HepG2 (cell line): ENCODE measurements around the gene MVP. TPM values are rescaled to one million over a fixed set of nuclear protein-coding genes. Genes with fewer than 3 reads are reported as not detected.

Experiments
- ASH2L ChIP-seq: fragments of 300-600, 200-600 bp; sonication (generic); IDR thresholded peaks from 2 replicates; pipeline ENCODE4 v1.7.0; 2017; ENCODE audit warnings: low read depth, mild to moderate bottlenecking, moderate library complexity, mixed read lengths, low read length; ENCODE audit not compliant: insufficient read length
- ATF7 ChIP-seq, 2 experiments: fragments of 450-650 bp in 1 of 2; sonication (generic) in 1 of 2; formaldehyde crosslinking in 1 of 2; IDR thresholded peaks; 2 replicates each; pipeline versions ENCODE4 v1.4.0 to v1.6.1; 2016 to 2020; ENCODE audit warnings: antibody characterized with exemption in 1 of 2, mild to moderate bottlenecking in 1 of 2, missing genetic modification reagents in 1 of 2
- BHLHE40 ChIP-seq: IDR thresholded peaks from 2 replicates; pipeline ENCODE4 v1.6.1; 2011; ENCODE audit warnings: low read length, improper control_type of control experiment
- CHD2 ChIP-seq: IDR thresholded peaks from 2 replicates; pipeline ENCODE4 v1.6.1; 2011; ENCODE audit warnings: low read depth, low read length, improper control_type of control experiment
- HES4 ChIP-seq: sonication (generic); formaldehyde crosslinking; IDR thresholded peaks from 2 replicates; pipeline ENCODE4 v1.9.0; 2021; ENCODE audit warnings: mild to moderate bottlenecking, missing genetic modification reagents, borderline replicate concordance
- HMG20A ChIP-seq: IDR thresholded peaks from 2 replicates; pipeline ENCODE4 v1.6.1; 2016; ENCODE audit warnings: borderline replicate concordance
- HOXD1 ChIP-seq: sonication (generic); formaldehyde crosslinking; IDR thresholded peaks from 2 replicates; pipeline ENCODE4 v1.5.0; 2020; ENCODE audit warnings: missing genetic modification reagents
- JUNB ChIP-seq: sonication (generic); formaldehyde crosslinking; IDR thresholded peaks from 2 replicates; pipeline ENCODE4 v1.8.0; 2022; ENCODE audit warnings: missing genetic modification reagents, mild to moderate bottlenecking, borderline replicate concordance
- MIER3 ChIP-seq: IDR thresholded peaks from 2 replicates; pipeline ENCODE4 v1.6.1; 2016; ENCODE audit warnings: missing compliant biosample characterization, borderline replicate concordance
- MXD1 ChIP-seq: sonication (generic); formaldehyde crosslinking; IDR thresholded peaks from 2 replicates; pipeline ENCODE4 v1.4.0; 2020; ENCODE audit warnings: mild to moderate bottlenecking, missing genetic modification reagents
- MYNN ChIP-seq: sonication (generic); formaldehyde crosslinking; IDR thresholded peaks from 2 replicates; pipeline ENCODE4 v1.4.0; 2020; ENCODE audit warnings: mild to moderate bottlenecking, low read depth, missing genetic modification reagents
- NCOA5 ChIP-seq: sonication (generic); formaldehyde crosslinking; IDR thresholded peaks from 2 replicates; pipeline ENCODE4 v1.4.0; 2020; ENCODE audit warnings: missing genetic modification reagents
- SALL2 ChIP-seq: sonication (generic); formaldehyde crosslinking; IDR thresholded peaks from 2 replicates; pipeline ENCODE4 v1.8.1; 2023; ENCODE audit warnings: mild to moderate bottlenecking, missing genetic modification reagents, inconsistent platforms
- SATB2 ChIP-seq: sonication (generic); formaldehyde crosslinking; IDR thresholded peaks from 2 replicates; pipeline ENCODE4 v1.5.0; 2020; ENCODE audit warnings: missing genetic modification reagents
- STAT6 ChIP-seq: sonication (generic); formaldehyde crosslinking; IDR thresholded peaks from 2 replicates; pipeline ENCODE4 v1.4.0; 2020; ENCODE audit warnings: missing genetic modification reagents, mild to moderate bottlenecking, borderline replicate concordance
- TBP ChIP-seq: sonication (generic); formaldehyde crosslinking; IDR thresholded peaks from 2 replicates; pipeline ENCODE4 v1.5.0; 2020; ENCODE audit warnings: missing genetic modification reagents
- TEF ChIP-seq: sonication (generic); formaldehyde crosslinking; IDR thresholded peaks from 2 replicates; pipeline ENCODE4 v1.5.0; 2020; ENCODE audit warnings: missing genetic modification reagents
- XBP1 ChIP-seq: sonication (generic); formaldehyde crosslinking; IDR thresholded peaks from 2 replicates; pipeline ENCODE4 v1.5.0; 2020; ENCODE audit warnings: missing genetic modification reagents
- ZC3H13 ChIP-seq: sonication (generic); formaldehyde crosslinking; IDR thresholded peaks from 2 replicates; pipeline ENCODE4 v1.8.1; 2023; ENCODE audit warnings: mild to moderate bottlenecking, missing genetic modification reagents, moderate library complexity
- ZNF121 ChIP-seq: sonication (generic); formaldehyde crosslinking; IDR thresholded peaks from 2 replicates; pipeline ENCODE4 v1.5.0; 2020; ENCODE audit warnings: mild to moderate bottlenecking, missing genetic modification reagents
- ZNF205 ChIP-seq: IDR thresholded peaks from 2 replicates; pipeline ENCODE4 v1.6.1; 2018; ENCODE audit warnings: missing biosample characterization, missing genetic modification reagents
- ZNF484 ChIP-seq: sonication (generic); formaldehyde crosslinking; IDR thresholded peaks from 2 replicates; pipeline ENCODE4 v1.5.1; 2020; ENCODE audit warnings: mild to moderate bottlenecking, low read depth, missing genetic modification reagents, borderline replicate concordance
- ZNF737 ChIP-seq: sonication (generic); formaldehyde crosslinking; IDR thresholded peaks from 2 replicates; pipeline ENCODE4 v1.5.0; 2020; ENCODE audit warnings: missing genetic modification reagents, mild to moderate bottlenecking, borderline replicate concordance
- ZNF747 ChIP-seq: sonication (generic); formaldehyde crosslinking; IDR thresholded peaks from 2 replicates; pipeline ENCODE4 v1.8.1; 2023; ENCODE audit warnings: missing genetic modification reagents, mild to moderate bottlenecking, borderline replicate concordance
- polyA plus RNA-seq, 8 experiments: library from polyadenylated mRNA; depleted of rRNA in 3 of 8; stranded (reverse) in 7 of 8; unstranded in 1 of 8; fragments of >200 nt; fragmentation: Illumina TruSeq in 4 of 8; extraction: Trizol in 4 of 8; gene quantifications; 2 replicates each; pipeline versions ENCODE4 v1.2.1 to v1.2.3, GENCODE V29; 2011 to 2016; ENCODE audit warnings: low read depth in 4 of 8, missing spikeins in 1 of 8, mixed read lengths in 1 of 8; ENCODE audit not compliant: insufficient read depth in 1 of 8
- total RNA-seq, 5 experiments: library from RNA; depleted of rRNA; stranded (reverse); fragments of >200 nt; fragmentation: Illumina TruSeq; extraction: Trizol; gene quantifications; 2 replicates each; pipeline ENCODE4 v1.2.3, GENCODE V29; 2016; ENCODE audit warnings: low read depth in 1 of 5
- TF ChIP-seq, protein P1 (sequence below): sonication (generic); formaldehyde crosslinking; IDR thresholded peaks from 2 replicates; pipeline ENCODE4 v1.5.1; 2020; ENCODE audit warnings: missing genetic modification reagents, mild to moderate bottlenecking, borderline replicate concordance
- TF ChIP-seq, protein P2 (sequence below): sonication (generic); formaldehyde crosslinking; IDR thresholded peaks from 2 replicates; pipeline ENCODE4 v1.8.1; 2023; ENCODE audit warnings: mild to moderate bottlenecking, missing genetic modification reagents, borderline replicate concordance

MVP gene
- total and polyA plus RNA-seq, 2 of the 13 experiments (the other 11 are each of a cell fraction or from before 2014, with no cell fraction given): 22.9 to 43.5 TPM

- TF ChIP-seq, protein P1, sequence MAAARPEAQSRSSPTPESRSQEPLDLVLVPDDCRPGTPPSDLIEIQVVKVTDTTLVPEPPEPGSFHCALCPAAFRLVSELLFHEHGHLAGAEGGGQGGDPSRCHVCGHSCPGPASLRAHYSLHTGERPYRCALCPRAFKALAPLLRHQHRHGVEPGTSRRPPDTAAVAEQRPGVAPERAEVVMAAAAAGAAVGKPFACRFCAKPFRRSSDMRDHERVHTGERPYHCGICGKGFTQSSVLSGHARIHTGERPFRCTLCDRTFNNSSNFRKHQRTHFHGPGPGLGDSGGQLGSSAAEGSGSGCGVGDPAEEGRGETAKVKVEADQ: peak; percentile 22; the same call in 1 of the 2 replicates
- no peak for TF ChIP-seq MYNN (CRISPR knock-in tag)
- no peak for TF ChIP-seq MIER3 (CRISPR knock-in tag)
- no peak for TF ChIP-seq CHD2
- no peak for TF ChIP-seq ATF7 (IDR thresholded peaks at IDR 0.05)
- no peak for TF ChIP-seq ATF7 (CRISPR knock-in tag; IDR thresholded peaks at IDR 0.05)
- no peak for TF ChIP-seq ZNF737 (CRISPR knock-in tag)
- no peak for TF ChIP-seq ZNF484 (CRISPR knock-in tag)
- TF ChIP-seq TEF (CRISPR knock-in tag): no peak
- TF ChIP-seq, protein P2, sequence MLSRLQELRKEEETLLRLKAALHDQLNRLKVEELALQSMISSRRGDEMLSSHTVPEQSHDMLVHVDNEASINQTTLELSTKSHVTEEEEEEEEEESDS: no peak; the same call in 1 of the 2 replicates
- TF ChIP-seq JUNB (CRISPR knock-in tag): no peak
- no peak for TF ChIP-seq XBP1
- TF ChIP-seq HOXD1 (CRISPR knock-in tag): no peak
- TF ChIP-seq ZNF205 (CRISPR knock-in tag): no peak
- peak; percentile 87 for TF ChIP-seq SALL2 (CRISPR knock-in tag)
- TF ChIP-seq STAT6 (CRISPR knock-in tag): 0 out of 2 replicates have a peak, but pooled peaks have one; percentile 44
- no peak for TF ChIP-seq SATB2 (CRISPR knock-in tag)
- 0 out of 2 replicates have a peak, but pooled peaks have one; percentile 35 for TF ChIP-seq ZNF747
- TF ChIP-seq MXD1: peak; percentile 15; the same call in 1 of the 2 replicates
- TF ChIP-seq HMG20A: no peak
- TF ChIP-seq TBP (CRISPR knock-in tag): no peak
- peak; percentile 50; the same call in 1 of the 2 replicates for TF ChIP-seq ZNF121
- 0 out of 2 replicates have a peak, but pooled peaks have one; percentile 57 for TF ChIP-seq ZC3H13 (CRISPR knock-in tag)
- TF ChIP-seq NCOA5: no peak
- no peak for TF ChIP-seq HES4 (CRISPR knock-in tag)
- no peak for TF ChIP-seq BHLHE40
- TF ChIP-seq ASH2L: no peak
Observed at GRCh38 chr16:29811170-29811895, 8.9 kb upstream of the MVP start (continued).
